Measurements from ENCODE around the gene NEB. TPM values are rescaled to one million over a fixed set of nuclear protein-coding genes. Genes with fewer than 3 reads are reported as not detected.
"Not testable (repeated sequence)": the region's sequence is repeated elsewhere in the genome, so short reads cannot be mapped to it uniquely, and the experiment has no call there.

NEB gene
- total RNA-seq, 1 experiment from 2014 or later: 1.4 TPM

- no peak for DNase-seq (ENCODE audit: extremely low read depth, low read depth)
Observed at GRCh38 chr2:151760139-151760650, 25.9 kb upstream of the NEB start.

- no peak for DNase-seq (ENCODE audit: extremely low read depth, low read depth)
Observed at GRCh38 chr2:151758744-151759143, 24.5 kb upstream of the NEB start.

GRCh38 chr2:151757861-151758260 is 23.6 kb upstream of the NEB start:
- no peak for DNase-seq (ENCODE audit: extremely low read depth, low read depth)

DNA sequence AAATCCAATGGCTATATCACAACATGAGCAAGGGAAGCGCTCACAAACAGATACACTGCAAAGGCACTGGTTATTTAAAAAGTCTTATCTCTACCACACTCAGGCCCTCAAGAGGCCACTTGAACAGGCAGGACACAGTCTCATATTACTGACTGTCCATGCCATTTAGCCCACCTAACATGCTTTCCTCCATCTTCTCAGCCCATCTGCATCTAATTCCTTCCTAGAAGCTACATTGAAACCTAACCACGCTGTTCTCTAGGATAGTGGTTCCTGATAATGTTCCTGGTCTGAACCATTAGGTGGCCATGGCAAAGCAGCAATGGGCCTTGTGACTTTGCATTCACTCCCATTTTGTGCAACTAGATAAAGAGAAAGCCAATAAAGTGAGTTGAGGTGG is 22.5 kb upstream of the NEB start:
- no peak for DNase-seq (ENCODE audit: extremely low read depth, low read depth)

- no peak for DNase-seq (ENCODE audit: extremely low read depth, low read depth)
Observed at GRCh38 chr2:151754253-151754897, 20.1 kb upstream of the NEB start.

DNA sequence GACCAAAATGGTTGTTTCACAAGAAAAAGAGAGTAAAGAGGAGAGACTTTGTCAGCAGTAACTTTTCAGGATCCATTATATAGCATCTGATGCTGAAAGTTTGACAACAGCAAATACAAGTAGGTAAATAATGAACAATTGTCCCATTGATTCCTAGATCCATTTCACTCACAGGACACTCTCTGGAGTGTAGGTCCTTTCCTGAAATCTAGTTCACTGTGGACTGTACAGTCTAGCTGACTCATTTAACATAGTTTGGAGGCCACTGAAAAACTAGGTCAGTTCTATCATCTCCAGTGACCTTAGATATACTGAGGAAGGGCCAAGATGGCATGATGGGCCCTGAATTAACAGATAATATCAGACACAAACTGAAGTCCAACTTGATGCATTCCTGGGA is 19.3 kb upstream of the NEB start:
- DNase-seq (ENCODE audit: extremely low read depth, low read depth): no peak

- not testable (repeated sequence) for DNase-seq (ENCODE audit: extremely low read depth, low read depth)
Observed at GRCh38 chr2:151745261-151745660, 11.0 kb upstream of the NEB start.

DNA sequence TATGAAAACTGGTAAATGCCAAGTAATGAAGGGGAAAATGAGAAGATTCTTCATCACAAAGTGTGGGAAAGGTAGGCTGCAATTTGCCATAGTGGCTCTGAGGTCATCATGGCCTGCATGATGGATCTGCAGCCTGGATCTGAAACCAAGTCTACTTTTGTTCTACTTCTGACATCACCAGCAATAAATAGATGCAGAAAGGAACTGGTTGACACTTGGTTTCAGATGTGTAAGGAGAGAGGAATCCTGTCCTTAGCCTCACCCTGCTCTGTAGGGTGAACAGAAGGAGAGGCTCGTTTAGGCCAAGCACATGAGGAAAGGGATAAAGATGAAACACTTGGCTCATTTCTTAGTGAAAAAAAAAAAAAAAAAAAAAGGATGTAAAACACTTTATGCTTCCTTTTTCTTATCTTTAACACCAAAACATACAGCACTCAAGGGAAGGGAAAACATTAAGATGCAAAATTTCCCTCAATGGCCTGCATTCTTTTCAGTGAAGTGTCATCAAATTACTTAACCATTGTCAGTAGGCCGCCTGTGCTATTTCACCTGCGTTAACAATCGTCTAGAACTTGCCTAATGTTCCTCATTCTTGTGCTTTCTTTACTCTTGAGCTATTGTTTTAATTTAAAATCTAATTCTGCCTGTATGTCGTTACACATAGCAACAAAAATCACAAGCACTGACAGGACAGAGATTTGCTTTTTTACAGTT is 3.9 kb downstream of the NEB start:
- DNase-seq (ENCODE audit: extremely low read depth, low read depth): no peak

DNA sequence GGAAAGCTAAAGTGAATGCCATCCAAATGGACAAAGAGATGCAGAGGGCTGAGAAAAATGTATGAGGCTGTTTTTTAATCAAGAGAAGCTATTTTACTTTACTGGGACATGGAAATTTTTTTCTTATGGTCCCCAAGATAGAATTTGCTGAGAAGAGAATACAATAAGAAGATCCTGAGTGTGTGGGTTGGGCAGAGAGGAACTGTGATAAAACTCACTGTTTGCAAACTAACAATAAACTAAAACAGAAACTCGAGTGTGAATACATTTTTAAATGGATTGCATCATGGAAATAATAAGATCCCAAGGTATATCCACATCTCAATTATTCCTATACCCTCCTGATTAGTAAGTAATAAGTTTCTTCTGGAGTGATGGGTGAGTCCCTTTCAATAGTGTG is 4.4 kb downstream of the NEB start:
- DNase-seq (ENCODE audit: extremely low read depth, low read depth): no peak

GRCh38 chr2:151729415-151729811 is 4.9 kb downstream of the NEB start:
- DNase-seq (ENCODE audit: extremely low read depth, low read depth): no peak

GRCh38 chr2:151728804-151729414 is 5.4 kb downstream of the NEB start:
- DNase-seq (ENCODE audit: extremely low read depth, low read depth): no peak

DNA sequence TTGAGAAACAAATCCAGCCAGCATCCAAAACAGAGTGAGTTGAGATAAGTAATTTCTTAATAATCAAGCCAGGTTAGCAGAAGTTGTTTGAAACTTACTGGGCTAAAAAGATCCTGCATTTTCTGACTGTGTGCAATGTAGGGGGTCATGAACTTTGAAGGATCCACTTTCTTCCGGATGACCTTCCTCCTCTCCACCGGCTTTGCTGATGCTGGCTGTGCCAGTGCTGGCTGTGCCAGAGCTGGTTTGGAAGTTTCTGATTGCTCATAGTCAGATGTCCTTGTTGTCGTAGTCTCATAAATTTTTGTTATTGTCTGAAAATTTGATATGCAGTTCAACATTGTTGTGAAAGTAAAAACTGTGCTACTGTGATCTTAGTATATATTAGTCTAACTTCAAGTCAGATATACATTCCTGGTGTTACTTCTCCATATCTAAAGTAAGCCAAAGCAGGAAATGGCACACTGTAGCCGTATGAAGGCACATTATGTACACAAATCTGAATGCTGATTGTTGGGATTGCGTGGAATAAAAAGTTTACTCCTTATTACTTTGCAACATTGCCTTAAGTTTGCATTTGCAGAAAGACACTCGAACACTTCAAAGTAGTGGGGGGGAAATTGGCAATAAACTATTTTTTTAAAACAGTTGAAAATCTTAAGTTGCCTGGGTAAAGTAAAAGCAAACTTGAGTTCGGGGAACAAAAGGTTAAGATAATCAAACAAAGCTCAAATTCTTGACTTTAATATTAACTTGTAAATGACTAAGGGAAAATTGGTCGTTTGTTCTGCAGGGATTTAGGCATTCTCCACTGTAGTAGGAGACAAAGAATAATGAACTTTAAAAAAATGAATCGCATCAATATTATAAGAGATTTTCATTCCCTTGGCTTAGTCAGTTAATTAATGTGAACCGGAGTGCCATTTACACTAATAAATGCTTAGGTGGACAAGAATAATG is 6.4 kb downstream of the NEB start:
- no peak for DNase-seq (ENCODE audit: extremely low read depth, low read depth)

GRCh38 chr2:151721161-151721560 is 13.1 kb downstream of the NEB start:
- DNase-seq (ENCODE audit: extremely low read depth, low read depth): no peak

DNA sequence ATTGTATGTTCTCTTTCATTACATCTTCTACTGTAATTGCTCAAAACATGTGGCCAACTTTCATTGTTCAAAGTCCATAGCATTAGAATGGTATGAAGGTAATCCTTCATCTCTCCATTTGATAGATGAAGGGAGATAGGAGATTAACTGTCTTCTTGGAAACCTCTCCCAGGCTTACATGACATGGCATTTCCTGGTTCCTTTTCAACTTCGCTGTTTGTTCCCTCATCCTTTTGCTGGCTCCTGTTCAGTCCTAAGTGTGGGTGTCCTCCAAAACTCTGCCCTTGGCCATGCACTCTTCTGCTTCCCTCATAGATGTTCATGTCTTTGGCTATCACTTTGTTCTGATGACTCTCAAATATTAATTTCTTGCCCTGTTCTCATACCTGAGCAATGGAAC is 13.8 kb downstream of the NEB start:
- DNase-seq (ENCODE audit: extremely low read depth, low read depth): no peak

DNA sequence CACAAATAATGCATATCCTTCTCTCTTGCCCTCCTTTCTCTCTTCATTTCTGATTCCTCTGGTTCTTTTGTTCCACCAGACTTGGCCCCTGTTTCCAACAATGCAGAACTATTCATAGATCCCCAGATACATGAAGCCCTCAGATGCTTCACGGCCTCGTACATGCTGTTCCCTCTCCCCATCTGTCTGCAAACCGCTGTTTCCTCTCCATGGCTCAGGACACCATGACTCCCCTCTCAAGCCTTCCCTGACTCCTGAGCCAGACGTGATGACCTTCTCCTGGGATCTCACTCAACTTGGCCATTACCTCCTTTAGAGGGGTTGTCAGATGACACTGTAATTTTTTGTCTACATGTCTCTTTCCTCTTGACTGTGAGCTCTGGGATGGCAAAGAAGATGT is 15.5 kb downstream of the NEB start:
- no peak for DNase-seq (ENCODE audit: extremely low read depth, low read depth)

- no peak for DNase-seq (ENCODE audit: extremely low read depth, low read depth)
Observed at GRCh38 chr2:151718247-151718646, 16.0 kb downstream of the NEB start.

- no peak for DNase-seq (ENCODE audit: extremely low read depth, low read depth)
Observed at GRCh38 chr2:151716721-151717120, 17.6 kb downstream of the NEB start.

- no peak for DNase-seq (ENCODE audit: extremely low read depth, low read depth)
Observed at GRCh38 chr2:151713291-151713903, 20.9 kb downstream of the NEB start.

DNA sequence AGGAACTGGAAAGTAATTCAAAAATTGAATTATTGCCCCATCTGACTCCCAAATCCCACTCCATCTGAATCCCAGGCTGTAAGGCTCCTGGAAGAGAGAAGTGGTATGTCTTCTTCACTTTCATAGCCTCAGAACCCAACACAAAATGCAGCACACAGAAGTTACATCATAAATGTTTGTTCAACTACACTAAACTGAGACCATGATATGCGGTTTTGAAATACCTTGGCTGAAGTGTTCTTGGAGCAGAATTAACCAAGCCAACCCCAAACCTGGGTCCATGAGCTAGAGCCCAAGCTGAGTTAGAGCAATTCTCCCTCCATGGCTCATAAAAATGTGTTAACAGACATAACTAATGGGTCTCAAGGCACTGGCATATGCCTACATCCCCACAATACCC is 23.3 kb downstream of the NEB start:
- no peak for DNase-seq (ENCODE audit: extremely low read depth, low read depth)

DNA sequence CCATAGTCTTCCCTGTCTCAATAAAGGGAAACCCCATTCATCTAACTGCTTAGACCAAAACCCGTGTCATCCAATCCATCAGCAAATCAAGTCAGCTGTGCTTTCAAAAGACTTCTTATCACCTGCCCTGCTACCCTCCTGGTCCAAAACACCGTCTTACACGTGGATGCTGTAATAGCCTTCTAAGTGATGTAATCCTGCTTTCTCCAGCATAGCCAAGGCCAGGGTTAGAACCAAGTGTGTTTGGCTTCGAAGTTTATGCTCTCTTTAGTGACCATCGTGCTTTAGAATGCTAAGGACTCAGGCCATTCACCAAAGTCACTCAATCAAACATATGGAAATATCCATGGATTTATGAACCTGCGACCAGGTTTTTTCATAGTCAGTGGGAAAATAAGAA is 25.5 kb downstream of the NEB start:
- no peak for DNase-seq (ENCODE audit: extremely low read depth, low read depth)

Data from NCI-H460 (cell line).